ENCODE data around the gene RNF113A. TPM values are rescaled to one million over a fixed set of nuclear protein-coding genes. Genes with fewer than 3 reads are reported as not detected.
"Not testable (repeated sequence)": the region's sequence is repeated elsewhere in the genome, so short reads cannot be mapped to it uniquely, and the experiment has no call there.

RNF113A gene
- total and polyA plus RNA-seq, 2 experiments from 2014 or later = 10.2 to 23.3 TPM

GRCh38 chrX:119895843-119896326 is 24.4 kb upstream of the RNF113A start, which contains the start of gene AKAP14 (continued):
- TF ChIP-seq, protein P1, sequence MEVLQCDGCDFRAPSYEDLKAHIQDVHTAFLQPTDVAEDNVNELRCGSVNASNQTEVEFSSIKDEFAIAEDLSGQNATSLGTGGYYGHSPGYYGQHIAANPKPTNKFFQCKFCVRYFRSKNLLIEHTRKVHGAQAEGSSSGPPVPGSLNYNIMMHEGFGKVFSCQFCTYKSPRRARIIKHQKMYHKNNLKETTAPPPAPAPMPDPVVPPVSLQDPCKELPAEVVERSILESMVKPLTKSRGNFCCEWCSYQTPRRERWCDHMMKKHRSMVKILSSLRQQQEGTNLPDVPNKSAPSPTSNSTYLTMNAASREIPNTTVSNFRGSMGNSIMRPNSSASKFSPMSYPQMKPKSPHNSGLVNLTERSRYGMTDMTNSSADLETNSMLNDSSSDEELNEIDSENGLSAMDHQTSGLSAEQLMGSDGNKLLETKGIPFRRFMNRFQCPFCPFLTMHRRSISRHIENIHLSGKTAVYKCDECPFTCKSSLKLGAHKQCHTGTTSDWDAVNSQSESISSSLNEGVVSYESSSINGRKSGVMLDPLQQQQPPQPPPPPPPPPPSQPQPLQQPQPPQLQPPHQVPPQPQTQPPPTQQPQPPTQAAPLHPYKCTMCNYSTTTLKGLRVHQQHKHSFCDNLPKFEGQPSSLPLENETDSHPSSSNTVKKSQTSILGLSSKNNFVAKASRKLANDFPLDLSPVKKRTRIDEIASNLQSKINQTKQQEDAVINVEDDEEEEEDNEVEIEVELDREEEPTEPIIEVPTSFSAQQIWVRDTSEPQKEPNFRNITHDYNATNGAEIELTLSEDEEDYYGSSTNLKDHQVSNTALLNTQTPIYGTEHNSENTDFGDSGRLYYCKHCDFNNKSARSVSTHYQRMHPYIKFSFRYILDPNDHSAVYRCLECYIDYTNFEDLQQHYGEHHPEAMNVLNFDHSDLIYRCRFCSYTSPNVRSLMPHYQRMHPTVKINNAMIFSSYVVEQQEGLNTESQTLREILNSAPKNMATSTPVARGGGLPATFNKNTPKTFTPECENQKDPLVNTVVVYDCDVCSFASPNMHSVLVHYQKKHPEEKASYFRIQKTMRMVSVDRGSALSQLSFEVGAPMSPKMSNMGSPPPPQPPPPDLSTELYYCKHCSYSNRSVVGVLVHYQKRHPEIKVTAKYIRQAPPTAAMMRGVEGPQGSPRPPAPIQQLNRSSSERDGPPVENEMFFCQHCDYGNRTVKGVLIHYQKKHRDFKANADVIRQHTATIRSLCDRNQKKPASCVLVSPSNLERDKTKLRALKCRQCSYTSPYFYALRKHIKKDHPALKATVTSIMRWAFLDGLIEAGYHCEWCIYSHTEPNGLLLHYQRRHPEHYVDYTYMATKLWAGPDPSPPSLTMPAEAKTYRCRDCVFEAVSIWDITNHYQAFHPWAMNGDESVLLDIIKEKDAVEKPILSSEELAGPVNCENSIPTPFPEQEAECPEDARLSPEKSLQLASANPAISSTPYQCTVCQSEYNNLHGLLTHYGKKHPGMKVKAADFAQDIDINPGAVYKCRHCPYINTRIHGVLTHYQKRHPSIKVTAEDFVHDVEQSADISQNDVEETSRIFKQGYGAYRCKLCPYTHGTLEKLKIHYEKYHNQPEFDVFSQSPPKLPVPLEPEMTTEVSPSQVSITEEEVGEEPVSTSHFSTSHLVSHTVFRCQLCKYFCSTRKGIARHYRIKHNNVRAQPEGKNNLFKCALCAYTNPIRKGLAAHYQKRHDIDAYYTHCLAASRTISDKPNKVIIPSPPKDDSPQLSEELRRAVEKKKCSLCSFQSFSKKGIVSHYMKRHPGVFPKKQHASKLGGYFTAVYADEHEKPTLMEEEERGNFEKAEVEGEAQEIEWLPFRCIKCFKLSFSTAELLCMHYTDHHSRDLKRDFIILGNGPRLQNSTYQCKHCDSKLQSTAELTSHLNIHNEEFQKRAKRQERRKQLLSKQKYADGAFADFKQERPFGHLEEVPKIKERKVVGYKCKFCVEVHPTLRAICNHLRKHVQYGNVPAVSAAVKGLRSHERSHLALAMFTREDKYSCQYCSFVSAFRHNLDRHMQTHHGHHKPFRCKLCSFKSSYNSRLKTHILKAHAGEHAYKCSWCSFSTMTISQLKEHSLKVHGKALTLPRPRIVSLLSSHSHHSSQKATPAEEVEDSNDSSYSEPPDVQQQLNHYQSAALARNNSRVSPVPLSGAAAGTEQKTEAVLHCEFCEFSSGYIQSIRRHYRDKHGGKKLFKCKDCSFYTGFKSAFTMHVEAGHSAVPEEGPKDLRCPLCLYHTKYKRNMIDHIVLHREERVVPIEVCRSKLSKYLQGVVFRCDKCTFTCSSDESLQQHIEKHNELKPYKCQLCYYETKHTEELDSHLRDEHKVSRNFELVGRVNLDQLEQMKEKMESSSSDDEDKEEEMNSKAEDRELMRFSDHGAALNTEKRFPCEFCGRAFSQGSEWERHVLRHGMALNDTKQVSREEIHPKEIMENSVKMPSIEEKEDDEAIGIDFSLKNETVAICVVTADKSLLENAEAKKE (CRISPR knock-in tag; IDR thresholded peaks at IDR 0.05) = no peak

GRCh38 chrX:119891961-119892692 is 20.6 kb upstream of the RNF113A start:
- not testable (repeated sequence) for H4K20me1 ChIP-seq (replicated peaks; ENCODE audit: insufficient read depth); H3F3A ChIP-seq (replicated peaks; ENCODE audit: low read depth); H3K79me2 ChIP-seq (replicated peaks; ENCODE audit: insufficient read depth); H3K27ac ChIP-seq (ENCODE audit: low read depth); H3K4me3 Mint-ChIP-seq; H3K4me3 ChIP-seq; H3K36me3 Mint-ChIP-seq (ENCODE audit: low read depth); H3K27ac Mint-ChIP-seq; H3K4me1 ChIP-seq (ENCODE audit: insufficient read depth); ATAC-seq; H3K27me3 Mint-ChIP-seq (ENCODE audit: insufficient read depth, low read depth, poor library complexity); DNase-seq (ENCODE audit: low spot score); H3K4me1 Mint-ChIP-seq; H3K27me3 ChIP-seq (ENCODE audit: insufficient read depth); H3K4me2 ChIP-seq; H2AFZ ChIP-seq; H3K36me3 ChIP-seq (ENCODE audit: insufficient read depth); H3K9me3 Mint-ChIP-seq; H3K9me2 ChIP-seq (ENCODE audit: insufficient read depth)

- not testable (repeated sequence) for H3K27me3 ChIP-seq (ENCODE audit: insufficient read depth); H3K27me3 Mint-ChIP-seq (ENCODE audit: insufficient read depth, low read depth, poor library complexity); H3K79me2 ChIP-seq (replicated peaks; ENCODE audit: insufficient read depth); H3K27ac ChIP-seq (ENCODE audit: low read depth); H3K4me2 ChIP-seq; ATAC-seq; H3K4me1 Mint-ChIP-seq; H3K4me3 ChIP-seq; H3K4me3 Mint-ChIP-seq; H3K9me3 Mint-ChIP-seq; H3F3A ChIP-seq (replicated peaks; ENCODE audit: low read depth); H3K36me3 Mint-ChIP-seq (ENCODE audit: low read depth); H3K9me2 ChIP-seq (ENCODE audit: insufficient read depth); H2AFZ ChIP-seq; H3K36me3 ChIP-seq (ENCODE audit: insufficient read depth); DNase-seq (ENCODE audit: low spot score); H3K27ac Mint-ChIP-seq; H3K4me1 ChIP-seq (ENCODE audit: insufficient read depth); H4K20me1 ChIP-seq (replicated peaks; ENCODE audit: insufficient read depth)
Observed at GRCh38 chrX:119890626-119891025, 19.1 kb upstream of the RNF113A start.
